ENCODE data around the gene SDHA. TPM values are rescaled to one million over a fixed set of nuclear protein-coding genes. Genes with fewer than 3 reads are reported as not detected.

The SDHA gene
- total and polyA plus RNA-seq, 9 donors: 69.6 to 169 (median 103) TPM

DNA sequence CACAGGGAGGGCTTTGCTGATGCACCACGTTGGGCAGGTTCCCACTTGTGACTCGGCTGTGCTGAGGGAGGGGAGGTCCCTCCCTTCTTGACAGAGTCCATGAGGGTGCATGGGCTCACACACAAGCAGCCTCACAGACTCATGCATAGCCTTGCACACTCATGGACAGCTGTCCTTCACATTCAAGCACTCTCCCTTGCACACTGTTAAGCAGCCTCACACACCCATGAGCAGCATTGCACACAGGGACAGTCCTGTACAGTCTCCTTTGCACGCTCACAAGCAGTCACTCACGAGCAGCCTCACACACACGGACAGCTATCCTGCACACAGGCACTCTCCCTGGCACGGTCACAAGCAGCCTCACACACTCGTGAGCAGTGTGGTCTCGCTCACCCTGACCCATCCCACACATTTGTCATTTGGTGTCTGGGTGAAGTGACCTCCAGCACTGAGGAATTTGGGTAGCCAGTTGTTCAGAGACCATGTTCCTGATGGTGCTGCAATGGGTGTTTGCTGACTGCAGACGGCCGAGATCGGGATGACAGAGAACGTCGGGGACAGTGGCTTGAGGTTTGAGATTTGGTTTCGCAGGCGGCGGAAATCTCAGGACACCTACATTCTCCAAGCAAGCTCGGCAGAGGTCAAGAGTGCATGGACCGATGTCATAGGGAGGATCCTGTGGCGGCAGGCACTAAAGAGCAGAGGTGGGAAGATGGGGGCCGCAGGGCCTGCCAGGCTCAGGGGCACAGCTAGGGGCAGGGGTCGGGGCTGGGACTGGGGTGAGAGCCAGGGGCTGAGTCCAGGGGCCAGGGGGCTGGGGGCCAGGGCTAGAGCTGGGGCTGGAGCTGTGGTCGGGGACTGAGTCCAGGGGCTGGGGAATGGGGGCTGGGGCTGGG, 44.5 kb upstream of the SDHA start:
- 76 to 85% (median 82%) methylated on average over 21 to 22 of the region's 22 CpGs for WGBS, 3 donors
- intact Hi-C loops (cut with DNase I): no loop called here

DNA sequence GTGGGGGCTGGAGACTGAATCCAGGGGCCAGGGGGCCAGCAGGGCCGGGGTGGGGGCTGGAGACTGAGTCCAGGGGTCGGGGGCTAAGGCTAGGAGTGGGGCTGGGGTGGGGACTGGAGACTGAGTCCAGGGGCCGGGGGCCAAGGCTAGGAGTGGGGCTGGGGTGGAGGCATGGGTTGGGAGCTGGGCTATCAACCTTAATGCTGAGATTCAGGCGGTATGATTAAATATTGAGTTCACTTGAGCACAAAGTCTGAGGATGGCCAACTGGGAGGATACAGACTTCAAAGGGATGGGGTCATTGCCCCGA, 43.9 kb upstream of the SDHA start:
- H3K36me3 ChIP-seq: no peaks in the 10 kb centered on the region
- intact Hi-C loops (cut with DNase I): no loop called here
- no peaks in the 10 kb centered on the region for H3K9me3 ChIP-seq
- peaks cover 12% of the 10 kb centered on the region for H3K4me1 ChIP-seq (ENCODE audit: insufficient read depth)
- no peaks in the 10 kb centered on the region for H3K27me3 ChIP-seq
- TF ChIP-seq, protein P1, sequence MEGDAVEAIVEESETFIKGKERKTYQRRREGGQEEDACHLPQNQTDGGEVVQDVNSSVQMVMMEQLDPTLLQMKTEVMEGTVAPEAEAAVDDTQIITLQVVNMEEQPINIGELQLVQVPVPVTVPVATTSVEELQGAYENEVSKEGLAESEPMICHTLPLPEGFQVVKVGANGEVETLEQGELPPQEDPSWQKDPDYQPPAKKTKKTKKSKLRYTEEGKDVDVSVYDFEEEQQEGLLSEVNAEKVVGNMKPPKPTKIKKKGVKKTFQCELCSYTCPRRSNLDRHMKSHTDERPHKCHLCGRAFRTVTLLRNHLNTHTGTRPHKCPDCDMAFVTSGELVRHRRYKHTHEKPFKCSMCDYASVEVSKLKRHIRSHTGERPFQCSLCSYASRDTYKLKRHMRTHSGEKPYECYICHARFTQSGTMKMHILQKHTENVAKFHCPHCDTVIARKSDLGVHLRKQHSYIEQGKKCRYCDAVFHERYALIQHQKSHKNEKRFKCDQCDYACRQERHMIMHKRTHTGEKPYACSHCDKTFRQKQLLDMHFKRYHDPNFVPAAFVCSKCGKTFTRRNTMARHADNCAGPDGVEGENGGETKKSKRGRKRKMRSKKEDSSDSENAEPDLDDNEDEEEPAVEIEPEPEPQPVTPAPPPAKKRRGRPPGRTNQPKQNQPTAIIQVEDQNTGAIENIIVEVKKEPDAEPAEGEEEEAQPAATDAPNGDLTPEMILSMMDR (IDR thresholded peaks at IDR 0.05): no peak
- no peak for TF ChIP-seq POLR2A (IDR thresholded peaks at IDR 0.05)
- no peak for TF ChIP-seq EP300 (IDR thresholded peaks at IDR 0.05)
- no peak overlapping the region for H3K27ac ChIP-seq
- H3K4me3 ChIP-seq: no peak overlapping the region
- 88 to 92% (median 89%) methylated on average over 5 of the region's 5 CpGs for WGBS, 3 donors
- no peak for DNase-seq

More for the DNA sequence above, 44.5 kb upstream of the SDHA start:
- H3K27me3 ChIP-seq: no peaks in the 10 kb centered on the region
- no peaks in the 10 kb centered on the region for H3K9me3 ChIP-seq
- no peaks in the 10 kb centered on the region for H3K36me3 ChIP-seq
- no peak overlapping the region for H3K27ac ChIP-seq
- peaks cover 14% of the 10 kb centered on the region for H3K4me1 ChIP-seq (ENCODE audit: insufficient read depth)
- no peak for TF ChIP-seq EP300 (IDR thresholded peaks at IDR 0.05)
- TF ChIP-seq, protein P1 (IDR thresholded peaks at IDR 0.05): no peak
- TF ChIP-seq POLR2A (IDR thresholded peaks at IDR 0.05): no peak
- peak in 3 of 5 donors; percentile 14 to 35 (median 20) for DNase-seq
- H3K4me3 ChIP-seq: no peak overlapping the region

DNA sequence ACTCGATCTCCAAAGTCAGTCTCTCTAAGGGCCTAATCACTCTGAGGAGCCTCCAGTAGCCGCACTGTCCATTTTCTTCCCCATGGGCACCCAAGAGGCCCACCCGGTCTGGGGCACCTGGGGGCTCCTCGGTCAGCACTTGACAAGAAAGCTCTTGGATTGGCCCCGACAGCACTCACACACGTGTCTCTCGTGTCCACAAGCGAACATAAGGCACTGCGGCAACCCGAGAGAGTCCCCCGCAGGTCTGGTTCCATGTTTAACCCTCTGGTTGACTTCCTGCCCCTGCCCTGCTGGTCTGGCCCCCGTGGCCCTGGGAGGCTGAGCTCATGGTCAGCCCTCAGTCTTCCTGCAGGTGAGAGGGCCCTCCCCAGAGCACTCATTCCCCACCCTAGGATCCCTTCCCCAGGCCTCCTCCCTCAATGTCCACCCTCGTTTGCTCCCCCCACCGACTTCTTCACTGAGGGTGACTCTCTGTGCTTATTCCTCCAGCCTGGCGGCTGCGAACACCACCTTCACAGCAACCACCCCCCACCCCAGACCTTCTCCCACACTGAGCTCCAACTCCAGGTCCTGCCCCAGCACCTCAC, 43.1 kb upstream of the SDHA start:
- H3K27me3 ChIP-seq: no peaks in the 10 kb centered on the region
- H3K4me3 ChIP-seq: no peak overlapping the region
- H3K27ac ChIP-seq: no peak overlapping the region
- WGBS, 3 donors: 92 to 95% (median 93%) methylated on average over 16 of the region's 16 CpGs
- no peaks in the 10 kb centered on the region for H3K9me3 ChIP-seq
- DNase-seq: peak in 2 of 5 donors; percentile 11 to 27
- no peaks in the 10 kb centered on the region for H3K36me3 ChIP-seq
- peaks cover 6% of the 10 kb centered on the region for H3K4me1 ChIP-seq (ENCODE audit: insufficient read depth)
- TF ChIP-seq, protein P1 (IDR thresholded peaks at IDR 0.05): no peak
- TF ChIP-seq EP300 (IDR thresholded peaks at IDR 0.05) (no peak), POLR2A (IDR thresholded peaks at IDR 0.05) (no peak)
- intact Hi-C loops (cut with DNase I): no loop called here

DNA sequence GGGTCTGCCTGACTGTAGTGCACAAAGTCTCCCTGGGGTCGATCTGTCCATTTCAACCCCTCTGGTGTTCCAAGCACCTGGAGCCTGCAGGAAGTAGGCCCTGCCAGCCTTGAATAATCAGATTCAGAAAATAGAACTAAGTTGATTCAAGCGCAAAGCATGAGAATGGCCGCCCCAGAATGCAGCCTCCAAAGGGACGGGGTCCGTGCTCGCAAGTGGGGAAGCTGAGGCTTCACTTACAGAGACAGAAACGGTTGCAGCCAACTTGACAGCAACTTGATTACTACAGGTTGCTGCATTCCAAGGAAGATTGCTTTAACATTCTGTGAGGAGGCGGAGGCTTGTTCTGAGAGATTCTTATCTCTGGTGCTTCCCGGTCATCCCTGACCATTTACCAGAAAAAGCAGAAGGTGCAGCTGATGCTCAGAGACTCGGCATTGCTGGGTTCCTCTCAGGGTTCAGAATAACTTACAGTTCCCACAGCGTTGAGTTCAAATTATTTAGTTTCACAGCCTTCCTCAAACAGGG, 41.8 kb upstream of the SDHA start:
- Histone ChIP-seq H3K27me3 (no peaks in the 10 kb centered on the region), H3K27ac (no peak overlapping the region), H3K4me3 (no peak overlapping the region), H3K9me3 (no peaks in the 10 kb centered on the region), H3K4me1 (ENCODE audit: insufficient read depth) (peaks cover 4% of the 10 kb centered on the region), H3K36me3 (no peaks in the 10 kb centered on the region)
- no peak for DNase-seq
- 79 to 84% (median 83%) methylated on average over 11 of the region's 11 CpGs for WGBS, 3 donors
- TF ChIP-seq EP300 (IDR thresholded peaks at IDR 0.05): no peak
- no peak for TF ChIP-seq POLR2A (IDR thresholded peaks at IDR 0.05)
- TF ChIP-seq, protein P1 (IDR thresholded peaks at IDR 0.05): no peak
- intact Hi-C loops (cut with DNase I): no loop called here
